ENCODE measurements around the gene TXNL4A.

Gene TXNL4A

DNA sequence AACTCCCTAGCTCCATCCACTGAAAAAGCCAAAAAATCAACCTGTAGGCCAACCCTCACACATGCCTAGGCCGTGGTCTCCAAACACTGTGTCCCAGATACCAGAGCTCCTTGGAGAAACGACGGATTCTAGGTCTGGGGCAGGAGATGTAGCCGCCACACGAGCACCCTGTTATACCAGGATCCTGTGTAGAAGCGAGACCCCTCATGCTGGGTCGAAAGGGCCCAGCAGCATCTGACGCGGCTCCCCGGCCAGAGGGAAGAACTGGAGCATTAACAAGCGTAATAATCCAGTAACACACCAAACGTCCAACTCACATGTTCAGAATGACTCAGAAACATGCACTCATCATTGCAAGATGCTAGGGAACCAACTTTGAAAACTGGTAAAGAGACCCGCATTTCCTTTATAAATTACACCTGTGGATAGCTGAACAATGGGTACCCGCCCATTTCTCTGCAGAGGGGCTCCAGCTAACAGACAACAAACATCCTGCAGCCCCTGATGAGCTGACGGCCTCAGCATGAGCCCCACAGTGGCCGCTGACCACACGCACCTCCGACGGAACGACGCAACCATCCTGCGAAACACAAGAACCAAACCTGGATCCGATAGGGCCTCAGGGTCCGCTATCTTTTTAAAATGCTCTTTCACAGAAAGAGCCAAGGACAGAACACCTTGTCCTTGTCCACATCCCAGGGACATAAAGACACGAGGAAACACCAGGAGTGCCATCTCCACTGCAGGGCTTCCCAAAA lies 51.1 kb downstream of the TXNL4A start:
- TF ChIP-seq PPARA (CRISPR knock-in tag; IDR thresholded peaks at IDR 0.05; ENCODE audit: borderline replicate concordance), result no peak
- no peak for TF ChIP-seq TOX (CRISPR knock-in tag; IDR thresholded peaks at IDR 0.05; ENCODE audit: borderline replicate concordance)
- TF ChIP-seq ESRRG (CRISPR knock-in tag; IDR thresholded peaks at IDR 0.05), result no peak
- TF ChIP-seq CSDC2 (CRISPR knock-in tag; IDR thresholded peaks at IDR 0.05), result no peak
- no peak for TF ChIP-seq ZC3H10 (CRISPR knock-in tag; IDR thresholded peaks at IDR 0.05)
- no peak for TF ChIP-seq GLIS3 (CRISPR knock-in tag; IDR thresholded peaks at IDR 0.05)
- TF ChIP-seq ZFP3 (CRISPR knock-in tag; IDR thresholded peaks at IDR 0.05), result no peak
- no peak for TF ChIP-seq BACH2 (CRISPR knock-in tag; IDR thresholded peaks at IDR 0.05; ENCODE audit: borderline replicate concordance)
- TF ChIP-seq ZNF8 (CRISPR knock-in tag; IDR thresholded peaks at IDR 0.05), result no peak
- ATAC-seq, result no peak

GRCh38 chr18:79936641-79937040 lies 51.7 kb downstream of the TXNL4A start:
- TF ChIP-seq, protein P1, sequence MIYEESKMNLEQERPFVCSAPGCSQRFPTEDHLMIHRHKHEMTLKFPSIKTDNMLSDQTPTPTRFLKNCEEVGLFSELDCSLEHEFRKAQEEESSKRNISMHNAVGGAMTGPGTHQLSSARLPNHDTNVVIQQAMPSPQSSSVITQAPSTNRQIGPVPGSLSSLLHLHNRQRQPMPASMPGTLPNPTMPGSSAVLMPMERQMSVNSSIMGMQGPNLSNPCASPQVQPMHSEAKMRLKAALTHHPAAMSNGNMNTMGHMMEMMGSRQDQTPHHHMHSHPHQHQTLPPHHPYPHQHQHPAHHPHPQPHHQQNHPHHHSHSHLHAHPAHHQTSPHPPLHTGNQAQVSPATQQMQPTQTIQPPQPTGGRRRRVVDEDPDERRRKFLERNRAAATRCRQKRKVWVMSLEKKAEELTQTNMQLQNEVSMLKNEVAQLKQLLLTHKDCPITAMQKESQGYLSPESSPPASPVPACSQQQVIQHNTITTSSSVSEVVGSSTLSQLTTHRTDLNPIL (CRISPR knock-in tag; IDR thresholded peaks at IDR 0.05; ENCODE audit: low read depth), result no peak
- no peak for TF ChIP-seq ISL1 (CRISPR knock-in tag; IDR thresholded peaks at IDR 0.05)
- no peak for TF ChIP-seq RARB (CRISPR knock-in tag; IDR thresholded peaks at IDR 0.05)
- TF ChIP-seq, protein P2, sequence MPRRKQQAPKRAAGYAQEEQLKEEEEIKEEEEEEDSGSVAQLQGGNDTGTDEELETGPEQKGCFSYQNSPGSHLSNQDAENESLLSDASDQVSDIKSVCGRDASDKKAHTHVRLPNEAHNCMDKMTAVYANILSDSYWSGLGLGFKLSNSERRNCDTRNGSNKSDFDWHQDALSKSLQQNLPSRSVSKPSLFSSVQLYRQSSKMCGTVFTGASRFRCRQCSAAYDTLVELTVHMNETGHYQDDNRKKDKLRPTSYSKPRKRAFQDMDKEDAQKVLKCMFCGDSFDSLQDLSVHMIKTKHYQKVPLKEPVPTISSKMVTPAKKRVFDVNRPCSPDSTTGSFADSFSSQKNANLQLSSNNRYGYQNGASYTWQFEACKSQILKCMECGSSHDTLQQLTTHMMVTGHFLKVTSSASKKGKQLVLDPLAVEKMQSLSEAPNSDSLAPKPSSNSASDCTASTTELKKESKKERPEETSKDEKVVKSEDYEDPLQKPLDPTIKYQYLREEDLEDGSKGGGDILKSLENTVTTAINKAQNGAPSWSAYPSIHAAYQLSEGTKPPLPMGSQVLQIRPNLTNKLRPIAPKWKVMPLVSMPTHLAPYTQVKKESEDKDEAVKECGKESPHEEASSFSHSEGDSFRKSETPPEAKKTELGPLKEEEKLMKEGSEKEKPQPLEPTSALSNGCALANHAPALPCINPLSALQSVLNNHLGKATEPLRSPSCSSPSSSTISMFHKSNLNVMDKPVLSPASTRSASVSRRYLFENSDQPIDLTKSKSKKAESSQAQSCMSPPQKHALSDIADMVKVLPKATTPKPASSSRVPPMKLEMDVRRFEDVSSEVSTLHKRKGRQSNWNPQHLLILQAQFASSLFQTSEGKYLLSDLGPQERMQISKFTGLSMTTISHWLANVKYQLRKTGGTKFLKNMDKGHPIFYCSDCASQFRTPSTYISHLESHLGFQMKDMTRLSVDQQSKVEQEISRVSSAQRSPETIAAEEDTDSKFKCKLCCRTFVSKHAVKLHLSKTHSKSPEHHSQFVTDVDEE (CRISPR knock-in tag; IDR thresholded peaks at IDR 0.05), result no peak
- TF ChIP-seq ZNF565 (CRISPR knock-in tag; conservative IDR thresholded peaks at IDR 0.05; ENCODE audit: low read depth), result no peak
- TF ChIP-seq ZFP3 (CRISPR knock-in tag; IDR thresholded peaks at IDR 0.05), result no peak
- no peak for TF ChIP-seq PATZ1 (CRISPR knock-in tag; IDR thresholded peaks at IDR 0.05; ENCODE audit: borderline replicate concordance)
- no peak for TF ChIP-seq ZC3H10 (CRISPR knock-in tag; IDR thresholded peaks at IDR 0.05)
- TF ChIP-seq CSDC2 (CRISPR knock-in tag; IDR thresholded peaks at IDR 0.05), result no peak
- no peak for TF ChIP-seq TCF4 (CRISPR knock-in tag; IDR thresholded peaks at IDR 0.05; ENCODE audit: borderline replicate concordance)
- no peak for TF ChIP-seq ZFP30 (CRISPR knock-in tag; IDR thresholded peaks at IDR 0.05)
- TF ChIP-seq GLIS3 (CRISPR knock-in tag; IDR thresholded peaks at IDR 0.05), result no peak
- no peak for TF ChIP-seq TOX (CRISPR knock-in tag; IDR thresholded peaks at IDR 0.05; ENCODE audit: borderline replicate concordance)
- TF ChIP-seq POU6F1 (CRISPR knock-in tag; IDR thresholded peaks at IDR 0.05; ENCODE audit: borderline replicate concordance, low read depth), result no peak
- no peak for TF ChIP-seq PPARA (CRISPR knock-in tag; IDR thresholded peaks at IDR 0.05; ENCODE audit: borderline replicate concordance)
- no peak for TF ChIP-seq ESRRG (CRISPR knock-in tag; IDR thresholded peaks at IDR 0.05)
- TF ChIP-seq ARNTL (CRISPR knock-in tag; IDR thresholded peaks at IDR 0.05; ENCODE audit: borderline replicate concordance, low read depth), result no peak
- TF ChIP-seq SNAI2 (CRISPR knock-in tag; IDR thresholded peaks at IDR 0.05), result no peak
- TF ChIP-seq BACH2 (CRISPR knock-in tag; IDR thresholded peaks at IDR 0.05; ENCODE audit: borderline replicate concordance), result no peak
- TF ChIP-seq ZNF70 (CRISPR knock-in tag; IDR thresholded peaks at IDR 0.05), result no peak
- no peak for ATAC-seq

DNA sequence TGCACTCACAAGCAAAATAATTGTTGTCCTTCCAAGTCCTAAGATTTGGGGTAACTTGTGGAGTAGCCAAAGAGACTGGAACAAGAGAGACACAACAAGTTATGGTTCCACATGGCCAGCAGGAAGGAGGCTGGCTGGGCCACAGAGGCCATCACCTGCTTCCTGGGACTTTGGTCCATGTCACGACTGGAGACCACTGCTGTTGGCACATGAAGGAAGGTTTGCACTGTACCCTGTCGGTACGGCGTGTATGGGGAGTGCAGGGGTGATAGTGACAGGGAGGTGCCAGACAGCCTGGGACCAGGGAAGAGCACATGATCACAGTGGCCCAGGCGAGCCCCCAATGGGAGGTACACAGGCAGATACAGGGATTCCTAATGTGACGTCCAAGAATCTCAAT lies 52.4 kb downstream of the TXNL4A start:
- no peak for ATAC-seq
- TF ChIP-seq ZC3H10 (CRISPR knock-in tag; IDR thresholded peaks at IDR 0.05) (no peak), BACH2 (CRISPR knock-in tag; IDR thresholded peaks at IDR 0.05; ENCODE audit: borderline replicate concordance) (no peak), ZNF70 (CRISPR knock-in tag; IDR thresholded peaks at IDR 0.05) (no peak), ZFP30 (CRISPR knock-in tag; IDR thresholded peaks at IDR 0.05) (no peak), RARB (CRISPR knock-in tag; IDR thresholded peaks at IDR 0.05) (no peak), OSR1 (CRISPR knock-in tag; IDR thresholded peaks at IDR 0.05) (no peak), TOX (CRISPR knock-in tag; IDR thresholded peaks at IDR 0.05; ENCODE audit: borderline replicate concordance) (no peak), CSRNP3 (CRISPR knock-in tag; IDR thresholded peaks at IDR 0.05) (no peak), ZFP3 (CRISPR knock-in tag; IDR thresholded peaks at IDR 0.05) (no peak), ESRRG (CRISPR knock-in tag; IDR thresholded peaks at IDR 0.05) (no peak), POU6F1 (CRISPR knock-in tag; IDR thresholded peaks at IDR 0.05; ENCODE audit: borderline replicate concordance, low read depth) (no peak)
- TF ChIP-seq, protein P1 (CRISPR knock-in tag; IDR thresholded peaks at IDR 0.05; ENCODE audit: low read depth), result no peak
